ENCODE data around the gene BEX3.
A peak's percentile ranks its signal among the peaks of the same experiment; 100 is the strongest.

BEX3 gene

GRCh38 chrX:103369479-103369878 is 6.9 kb upstream of the BEX3 start:
- no peaks in the 10 kb centered on the region; the same call in 1 of the 2 replicates for H3K27me3 ChIP-seq (replicated peaks; ENCODE audit: control insufficient read depth, insufficient read depth, low read length)
- no peak overlapping the region for H3K4me3 ChIP-seq (replicated peaks; ENCODE audit: low read depth, low read length)
- no peak for DNase-seq (ENCODE audit: extremely low read depth, insufficient read length)
- no peaks in the 10 kb centered on the region for H3K36me3 ChIP-seq (ENCODE audit: control insufficient read depth, insufficient read depth, low read length)
- TF ChIP-seq, protein P1, sequence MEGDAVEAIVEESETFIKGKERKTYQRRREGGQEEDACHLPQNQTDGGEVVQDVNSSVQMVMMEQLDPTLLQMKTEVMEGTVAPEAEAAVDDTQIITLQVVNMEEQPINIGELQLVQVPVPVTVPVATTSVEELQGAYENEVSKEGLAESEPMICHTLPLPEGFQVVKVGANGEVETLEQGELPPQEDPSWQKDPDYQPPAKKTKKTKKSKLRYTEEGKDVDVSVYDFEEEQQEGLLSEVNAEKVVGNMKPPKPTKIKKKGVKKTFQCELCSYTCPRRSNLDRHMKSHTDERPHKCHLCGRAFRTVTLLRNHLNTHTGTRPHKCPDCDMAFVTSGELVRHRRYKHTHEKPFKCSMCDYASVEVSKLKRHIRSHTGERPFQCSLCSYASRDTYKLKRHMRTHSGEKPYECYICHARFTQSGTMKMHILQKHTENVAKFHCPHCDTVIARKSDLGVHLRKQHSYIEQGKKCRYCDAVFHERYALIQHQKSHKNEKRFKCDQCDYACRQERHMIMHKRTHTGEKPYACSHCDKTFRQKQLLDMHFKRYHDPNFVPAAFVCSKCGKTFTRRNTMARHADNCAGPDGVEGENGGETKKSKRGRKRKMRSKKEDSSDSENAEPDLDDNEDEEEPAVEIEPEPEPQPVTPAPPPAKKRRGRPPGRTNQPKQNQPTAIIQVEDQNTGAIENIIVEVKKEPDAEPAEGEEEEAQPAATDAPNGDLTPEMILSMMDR (IDR thresholded peaks at IDR 0.05; ENCODE audit: insufficient read depth, low read length, poor library complexity, severe bottlenecking): no peak

GRCh38 chrX:103372886-103373285 is 3.5 kb upstream of the BEX3 start:
- no peaks in the 10 kb centered on the region; the same call in 1 of the 2 replicates for H3K27me3 ChIP-seq (replicated peaks; ENCODE audit: control insufficient read depth, insufficient read depth, low read length)
- no peaks in the 10 kb centered on the region for H3K36me3 ChIP-seq (ENCODE audit: control insufficient read depth, insufficient read depth, low read length)
- TF ChIP-seq, protein P1 (IDR thresholded peaks at IDR 0.05; ENCODE audit: insufficient read depth, low read length, poor library complexity, severe bottlenecking): no peak
- no peak for DNase-seq (ENCODE audit: extremely low read depth, insufficient read length)
- H3K4me3 ChIP-seq (replicated peaks; ENCODE audit: low read depth, low read length): no peak overlapping the region

- DNase-seq (ENCODE audit: extremely low read depth, insufficient read length): no peak
- no peaks in the 10 kb centered on the region; the same call in 1 of the 2 replicates for H3K27me3 ChIP-seq (replicated peaks; ENCODE audit: control insufficient read depth, insufficient read depth, low read length)
- H3K36me3 ChIP-seq (ENCODE audit: control insufficient read depth, insufficient read depth, low read length): no peaks in the 10 kb centered on the region
- H3K4me3 ChIP-seq (replicated peaks; ENCODE audit: low read depth, low read length): no peak overlapping the region
- TF ChIP-seq, protein P1 (IDR thresholded peaks at IDR 0.05; ENCODE audit: insufficient read depth, low read length, poor library complexity, severe bottlenecking): no peak
Observed at GRCh38 chrX:103373581-103373980, 2.8 kb upstream of the BEX3 start.

DNA sequence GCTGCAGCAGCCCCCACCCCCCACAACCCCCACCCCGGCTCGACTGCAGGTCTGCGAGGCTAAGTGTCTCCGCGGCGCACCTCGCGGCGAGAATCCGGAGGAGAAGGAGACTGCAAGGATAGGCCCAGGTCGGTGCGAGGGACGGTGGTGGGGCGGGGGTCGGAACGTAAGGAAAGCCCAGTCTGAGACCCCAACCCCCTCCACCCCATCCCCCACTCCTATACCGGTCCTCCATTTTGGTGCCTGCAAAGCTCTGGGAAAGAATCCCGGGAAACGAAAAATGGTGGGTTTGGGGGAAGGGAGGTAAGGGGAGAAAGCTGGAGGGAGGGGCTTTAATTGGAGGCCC is 614 bp downstream of the BEX3 start:
- no peaks in the 10 kb centered on the region for H3K36me3 ChIP-seq (ENCODE audit: control insufficient read depth, insufficient read depth, low read length)
- DNase-seq (ENCODE audit: extremely low read depth, insufficient read length): no peak
- peak overlapping the region; percentile 43 for H3K4me3 ChIP-seq (replicated peaks; ENCODE audit: low read depth, low read length)
- TF ChIP-seq, protein P1 (IDR thresholded peaks at IDR 0.05; ENCODE audit: insufficient read depth, low read length, poor library complexity, severe bottlenecking): no peak
- H3K27me3 ChIP-seq (replicated peaks; ENCODE audit: control insufficient read depth, insufficient read depth, low read length): no peaks in the 10 kb centered on the region; the same call in 1 of the 2 replicates

DNA sequence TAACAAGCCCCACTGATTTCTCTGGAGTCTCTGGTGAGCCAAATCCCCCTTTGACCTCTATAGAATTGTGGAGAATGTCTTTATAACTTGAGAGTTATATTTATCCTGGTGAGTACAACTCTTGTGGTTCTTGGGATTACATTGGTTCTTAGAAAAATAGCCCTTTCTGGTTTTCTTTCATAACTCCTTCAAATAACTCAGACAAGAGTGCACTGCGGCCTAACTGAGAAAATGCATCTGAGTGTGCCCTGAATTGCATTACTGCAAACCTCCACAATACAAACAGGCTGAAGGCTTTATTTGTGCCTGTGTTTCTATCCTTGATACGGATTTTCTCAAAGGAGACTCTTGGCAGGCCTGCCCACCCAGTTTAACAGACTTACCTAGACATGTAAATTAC is 2.7 kb downstream of the BEX3 start:
- H3K4me3 ChIP-seq (replicated peaks; ENCODE audit: low read depth, low read length): no peak overlapping the region
- TF ChIP-seq, protein P1 (IDR thresholded peaks at IDR 0.05; ENCODE audit: insufficient read depth, low read length, poor library complexity, severe bottlenecking): no peak
- no peaks in the 10 kb centered on the region for H3K36me3 ChIP-seq (ENCODE audit: control insufficient read depth, insufficient read depth, low read length)
- no peak for DNase-seq (ENCODE audit: extremely low read depth, insufficient read length)
- no peaks in the 10 kb centered on the region for H3K27me3 ChIP-seq (replicated peaks; ENCODE audit: control insufficient read depth, insufficient read depth, low read length)

- no peaks in the 10 kb centered on the region for H3K36me3 ChIP-seq (ENCODE audit: control insufficient read depth, insufficient read depth, low read length)
- DNase-seq (ENCODE audit: extremely low read depth, insufficient read length): no peak
- H3K27me3 ChIP-seq (replicated peaks; ENCODE audit: control insufficient read depth, insufficient read depth, low read length): no peaks in the 10 kb centered on the region
- TF ChIP-seq, protein P1 (IDR thresholded peaks at IDR 0.05; ENCODE audit: insufficient read depth, low read length, poor library complexity, severe bottlenecking): no peak
- H3K4me3 ChIP-seq (replicated peaks; ENCODE audit: low read depth, low read length): no peak overlapping the region
Observed at GRCh38 chrX:103382877-103383276, 6.5 kb downstream of the BEX3 start.

Data from GM06990 (cell line).